A549 treated with RU486 at 1 μM for 4 hours (cell line): ENCODE measurements around the gene IL9R. TPM values are rescaled to one million over a fixed set of nuclear protein-coding genes. Genes with fewer than 3 reads are reported as not detected.

ENCODE experiments used
- total RNA-seq: library from RNA; stranded (reverse); fragments of 200-300 nt; extraction: Qiagen RNA extraction; gene quantifications from 5 replicates; pipeline ENCODE4 v1.2.3, GENCODE V29; 2022; ENCODE audit warnings: low read depth

The IL9R gene
- total RNA-seq: 0.10 to 0.21 TPM (median 0.16 TPM) in 4 of 5 replicates, not detected in the other

DNA sequence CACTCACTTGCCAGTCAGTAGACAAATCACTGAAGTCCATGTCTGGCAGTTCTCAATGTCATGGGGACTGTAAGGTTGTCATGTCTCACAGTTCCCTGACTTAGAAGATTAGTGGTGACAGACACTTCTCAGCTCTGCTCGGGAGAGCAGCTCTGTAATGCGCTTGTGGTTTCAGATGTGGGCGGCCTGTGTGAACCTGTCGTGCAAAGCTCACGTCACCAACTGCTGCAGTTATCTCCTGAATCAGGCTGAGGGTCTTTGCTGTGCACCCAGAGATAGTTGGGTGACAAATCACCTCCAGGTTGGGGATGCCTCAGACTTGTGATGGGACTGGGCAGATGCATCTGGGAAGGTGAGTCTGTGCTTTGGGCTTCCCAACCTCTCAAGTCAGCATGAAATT, at the start of gene IL9R:
IL9R (plus strand) TSS at position 261 of the 400 bp plus-strand sequence; CDS start at position 325, 64 bp downstream.

Other genes with a start within 250 kb of the IL9R start
- 22.2 to 32.9 TPM (median 30.0 TPM) in 5 replicates for gene VAMP7, start 116.4 kb upstream of the IL9R start, total RNA-seq